ENCODE measurements around the gene ACTN4.
A peak's percentile ranks its signal among the peaks of the same experiment; 100 is the strongest.

The ACTN4 gene

DNA sequence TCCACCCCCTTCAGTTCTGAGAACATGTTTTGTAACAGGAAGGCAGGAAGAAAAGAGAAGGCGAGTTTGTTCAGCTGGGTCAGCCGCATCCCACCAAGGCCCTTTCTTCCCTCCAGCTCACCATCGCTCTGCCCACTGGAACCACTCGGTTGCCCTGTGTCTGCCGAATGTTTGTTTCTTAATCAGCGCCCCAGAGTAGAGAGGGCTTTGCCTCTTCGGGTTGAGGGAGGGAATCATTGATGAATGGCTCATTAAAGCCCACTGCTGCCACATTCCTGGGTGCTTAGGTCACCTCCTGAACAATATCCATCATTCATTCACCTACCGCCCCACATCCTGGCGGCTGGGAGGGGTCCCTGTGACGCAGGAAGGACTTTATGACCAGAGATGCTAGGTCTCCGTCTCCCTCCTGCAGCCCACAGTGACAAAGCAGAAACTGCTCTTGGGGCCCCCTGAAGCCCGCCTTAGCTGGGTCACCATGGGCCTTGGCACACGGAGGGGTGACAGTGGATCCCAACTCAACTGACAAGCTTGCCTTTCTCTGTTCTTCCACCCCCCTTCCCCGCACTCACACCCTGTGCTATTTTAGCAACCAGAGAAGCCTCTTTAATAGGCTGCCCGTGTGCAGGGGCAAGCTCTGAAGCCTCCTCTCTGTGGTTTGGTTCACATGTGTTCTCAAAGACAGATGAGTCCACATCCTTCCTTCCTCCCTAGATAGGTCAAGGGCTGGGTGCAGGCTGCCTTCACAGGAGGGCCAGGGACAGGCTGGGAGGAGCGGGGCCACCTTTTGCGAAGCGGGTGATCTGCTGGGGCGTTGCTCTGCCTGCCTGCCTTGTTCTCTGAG, 46.2 kb downstream of the ACTN4 start:
- DNase-seq, result peak in 7 of 51 donors; percentile 25 to 68 (median 52)

DNA sequence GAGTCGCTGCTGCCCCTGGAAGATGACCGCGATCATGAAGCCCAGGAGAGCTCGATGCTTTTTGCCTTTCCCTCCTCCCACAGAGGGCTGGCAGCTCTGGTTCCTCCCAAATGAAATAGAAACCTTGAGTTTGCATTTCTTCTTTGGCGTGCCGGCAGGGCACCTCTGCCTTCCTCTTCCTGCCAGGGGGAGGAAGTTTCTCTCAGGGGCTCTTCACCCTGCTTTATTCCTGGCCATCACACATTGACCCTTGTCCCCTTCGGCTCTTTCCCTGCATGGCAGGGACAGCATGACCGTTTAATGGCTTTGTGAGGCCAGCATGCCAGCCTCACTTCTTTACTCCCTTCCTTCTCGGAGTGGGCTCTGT, 47.9 kb downstream of the ACTN4 start:
- no peak for DNase-seq

DNA sequence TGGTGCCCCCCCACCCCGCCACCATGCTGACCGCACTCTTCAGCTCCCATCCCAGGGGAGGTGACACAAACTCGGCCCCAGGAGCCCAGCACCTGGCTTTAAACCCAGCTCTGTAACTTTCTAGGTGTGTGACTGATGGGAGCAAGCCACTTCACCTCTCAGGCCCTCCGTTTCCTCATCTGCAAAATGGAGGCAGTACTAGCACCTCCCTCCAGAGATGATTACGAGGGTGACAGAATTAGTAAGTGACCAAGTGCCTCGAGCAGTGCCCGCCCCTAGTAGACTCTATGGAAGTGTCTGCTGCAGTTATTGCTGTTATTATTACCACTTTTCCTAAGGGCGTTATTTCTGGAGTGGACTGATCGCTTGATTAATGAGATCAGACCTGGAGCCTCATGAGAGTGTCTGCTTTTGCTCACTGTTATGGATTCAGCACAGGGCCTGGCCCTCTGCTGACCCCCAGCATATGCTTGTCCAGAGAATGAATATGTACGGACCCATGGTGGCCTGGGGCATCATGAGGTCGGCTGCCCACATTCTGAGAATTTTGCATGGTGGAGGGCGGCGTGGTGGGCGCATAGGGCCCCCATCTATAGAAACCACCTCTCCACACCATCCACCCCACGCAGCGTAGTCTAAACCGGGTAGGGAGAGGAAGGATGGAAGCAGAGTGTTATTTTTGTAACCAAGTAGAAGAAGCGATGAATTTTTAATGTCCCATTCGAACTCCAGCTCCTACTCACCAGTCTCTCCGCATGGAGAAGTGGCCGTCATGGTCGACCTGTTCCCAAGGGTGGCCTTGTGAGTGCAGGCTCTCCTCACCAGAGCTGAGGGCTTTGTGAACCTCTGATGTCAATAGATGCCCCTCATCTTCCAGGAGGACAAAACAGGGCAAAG, 48.6 kb downstream of the ACTN4 start:
- DNase-seq, result no peak

DNA sequence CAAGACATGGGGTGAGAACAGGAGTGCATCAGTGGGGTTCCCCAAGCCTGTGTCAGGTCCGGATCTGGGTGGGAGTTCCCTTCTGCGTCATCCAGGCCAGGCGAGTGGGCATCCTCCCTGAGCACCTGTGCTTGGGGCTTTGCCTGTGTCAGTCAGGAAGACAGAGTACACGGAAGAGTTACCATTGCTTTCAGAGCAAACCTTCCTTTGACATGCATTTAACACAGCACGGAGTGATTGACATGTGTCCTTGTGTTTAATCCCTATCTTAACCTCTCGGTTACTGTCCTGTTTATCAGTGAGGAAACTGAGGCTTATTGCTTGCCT, 49.2 kb downstream of the ACTN4 start:
- DNase-seq, result no peak

DNA sequence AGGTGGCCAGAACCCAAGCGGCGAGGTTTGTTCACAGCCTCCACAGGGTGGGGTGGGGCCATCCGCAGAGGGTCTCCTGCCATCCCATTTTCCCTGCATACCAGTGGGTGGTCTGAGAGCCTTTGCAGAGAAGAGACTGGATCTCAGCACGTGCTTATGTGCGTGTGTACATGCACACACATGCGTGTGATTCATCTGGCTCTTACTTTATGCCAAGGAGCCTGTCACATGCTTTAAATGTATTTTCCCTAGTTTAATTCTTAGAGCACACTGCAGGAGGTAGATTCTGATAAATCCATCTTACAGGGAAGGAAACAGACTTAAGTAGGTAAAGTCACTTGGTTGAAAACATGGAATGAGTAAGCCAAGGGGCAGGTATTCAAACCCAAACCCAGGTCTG, 49.7 kb downstream of the ACTN4 start:
- no peak for DNase-seq

DNA sequence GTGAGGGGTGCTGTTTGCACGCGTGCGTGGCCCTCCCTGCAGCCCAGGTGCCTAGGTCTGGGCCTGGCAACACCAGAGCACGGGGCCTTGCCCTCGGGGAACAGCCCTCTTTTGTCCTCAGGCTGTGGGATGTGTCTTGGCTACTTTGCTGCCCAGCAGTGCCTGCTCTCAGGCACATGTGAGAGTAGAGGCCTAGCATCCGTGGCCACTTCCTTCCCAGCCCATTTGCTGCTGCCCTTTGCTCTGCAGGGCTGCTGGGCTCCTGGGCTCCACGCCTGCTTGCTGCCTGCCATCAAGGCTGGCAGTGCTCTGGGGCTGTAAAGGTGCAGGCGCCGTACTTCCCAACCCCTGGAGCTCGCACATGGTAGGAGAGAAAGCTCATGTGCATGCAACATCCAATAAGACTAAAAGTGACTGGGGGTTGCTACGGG, 50.2 kb downstream of the ACTN4 start:
- DNase-seq, result peak in 3 of 51 donors; percentile 33 to 37 (median 36)

DNA sequence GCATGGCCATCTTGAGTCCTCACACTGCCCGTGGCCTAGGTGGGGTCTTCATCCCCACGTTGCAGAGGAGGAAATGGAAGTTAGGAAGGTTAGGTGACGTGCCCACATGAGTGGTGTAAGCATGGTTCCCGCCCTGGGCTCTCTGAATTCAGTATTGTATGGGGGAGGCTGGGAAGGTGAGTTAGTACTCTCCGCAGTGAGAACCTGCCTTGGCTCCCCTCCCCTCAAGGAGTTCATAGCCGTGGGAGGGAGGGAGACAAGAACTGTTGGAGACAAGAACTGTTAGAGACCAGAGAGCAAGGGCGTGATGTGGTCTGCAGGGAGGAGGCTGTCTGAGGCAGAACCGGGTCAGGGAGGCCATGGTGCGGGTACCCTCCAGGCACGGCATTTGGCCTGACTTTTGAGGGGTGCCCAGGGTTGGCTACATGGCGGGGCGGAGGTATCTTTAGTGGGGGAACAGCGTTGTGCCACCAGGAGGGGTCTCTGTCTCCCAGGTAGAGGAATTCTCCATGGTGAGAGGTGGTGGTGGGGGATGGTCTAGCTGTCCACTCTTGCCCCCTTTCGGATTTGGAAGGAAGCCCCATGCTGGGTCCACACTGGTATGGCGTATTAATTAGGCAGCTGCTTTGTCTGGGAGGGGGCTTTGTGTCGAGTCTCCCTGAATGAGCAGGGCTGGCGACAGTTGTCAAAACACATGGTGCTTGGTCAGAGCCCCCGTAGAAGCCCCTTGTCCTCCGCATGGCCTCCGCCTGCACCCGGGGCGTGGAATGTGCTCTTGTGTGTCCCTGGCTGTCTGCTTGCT, 51.0 kb downstream of the ACTN4 start:
- no peak for DNase-seq

DNA sequence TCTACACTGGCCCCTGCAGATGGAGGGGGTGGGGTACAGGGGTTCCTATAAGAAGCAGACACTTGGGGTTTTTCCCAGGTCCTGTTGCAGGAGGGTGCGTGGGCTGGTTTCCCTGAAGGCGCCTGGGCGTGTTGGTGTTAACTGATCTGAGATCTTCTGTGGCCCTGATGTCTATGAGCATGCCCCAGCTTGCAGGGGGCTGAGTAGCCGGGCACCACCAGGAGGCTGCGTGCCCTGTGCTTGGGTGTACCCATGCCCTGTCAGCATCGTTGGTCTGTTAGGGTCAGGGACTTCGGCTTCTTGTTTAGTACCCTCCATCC, 51.5 kb downstream of the ACTN4 start:
- no peak for DNase-seq

DNA sequence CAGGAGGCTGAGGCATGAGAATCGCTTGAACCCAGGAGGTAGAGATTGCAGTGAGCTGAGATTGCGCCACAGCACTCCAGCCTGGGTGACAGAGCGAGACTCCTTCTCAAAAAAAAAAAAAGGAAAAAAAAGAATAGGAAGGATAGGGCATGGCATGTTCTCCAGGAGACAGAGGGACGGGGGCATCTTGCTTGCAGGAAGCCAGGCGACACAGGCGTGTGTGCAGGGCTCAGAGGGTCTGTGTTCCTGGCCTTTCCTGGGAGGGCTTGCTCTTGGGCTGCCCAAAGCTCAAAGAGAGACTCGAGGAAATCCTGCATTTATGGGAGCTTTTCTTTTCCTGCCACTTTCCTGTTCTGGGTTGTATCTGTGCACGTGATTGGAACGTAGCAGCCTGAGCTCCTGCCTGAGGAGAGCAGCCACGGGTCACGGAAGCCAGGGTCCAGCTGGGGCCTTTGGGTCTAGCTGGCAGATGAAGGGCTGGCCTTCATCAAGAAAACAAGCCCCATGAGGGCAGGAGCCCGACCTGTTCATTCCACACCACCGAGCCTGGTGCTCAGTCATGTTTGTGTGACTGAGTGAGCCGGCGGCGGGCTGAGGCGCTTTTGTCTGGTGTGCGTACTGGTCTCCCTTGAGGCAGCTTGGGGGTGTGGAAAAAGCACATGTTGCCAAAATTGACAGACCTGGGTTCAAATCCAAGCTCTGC, 52.3 kb downstream of the ACTN4 start:
- no peak for DNase-seq

DNA sequence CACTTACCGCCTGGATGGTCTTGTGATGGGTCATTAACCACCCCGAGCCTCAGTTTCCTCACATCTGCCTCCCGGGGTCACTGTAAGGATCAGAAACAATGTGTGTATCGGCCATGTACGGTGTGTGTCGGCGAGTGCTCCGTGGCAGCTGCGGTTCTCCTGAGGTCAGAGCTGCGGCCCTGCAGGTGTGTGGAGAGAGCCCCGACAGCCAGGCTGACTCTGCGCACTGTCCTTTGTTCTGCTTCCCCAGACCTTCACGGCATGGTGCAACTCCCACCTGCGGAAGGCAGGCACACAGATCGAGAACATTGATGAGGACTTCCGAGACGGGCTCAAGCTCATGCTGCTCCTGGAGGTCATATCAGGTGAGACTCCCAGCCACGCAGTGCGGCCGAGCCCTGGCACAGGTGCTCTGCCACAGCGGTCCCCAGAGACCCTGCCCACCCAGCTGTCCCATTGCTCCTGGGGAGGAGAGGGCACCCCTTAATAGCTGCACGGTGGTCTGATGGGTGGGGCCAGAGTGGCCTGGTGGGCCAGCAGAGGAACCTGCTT, 53.0 kb downstream of the ACTN4 start:
- DNase-seq, result no peak

DNA sequence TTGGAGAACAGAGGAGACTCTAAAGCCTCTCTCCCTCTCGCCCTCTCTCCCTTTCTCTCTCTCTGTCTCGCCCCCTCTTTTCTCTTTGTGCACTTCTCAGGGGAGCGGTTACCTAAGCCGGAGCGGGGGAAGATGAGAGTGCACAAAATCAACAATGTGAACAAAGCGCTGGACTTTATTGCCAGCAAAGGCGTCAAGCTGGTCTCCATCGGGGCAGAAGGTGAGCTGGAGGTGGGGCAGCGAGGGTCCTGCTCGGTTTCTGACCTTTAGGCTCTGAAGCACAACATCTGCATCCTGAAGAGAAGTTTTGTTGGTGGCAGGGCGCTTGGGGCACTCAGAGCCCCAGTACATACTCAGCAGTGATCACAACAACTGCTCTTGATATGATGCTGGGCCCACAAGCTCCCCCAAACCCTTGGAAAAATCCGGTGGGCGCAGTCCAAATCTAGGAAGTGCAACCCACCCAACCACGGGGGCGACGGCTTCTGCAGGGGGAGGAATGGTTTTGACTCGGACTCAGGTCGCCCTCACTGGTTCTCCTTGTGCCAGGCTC, 53.5 kb downstream of the ACTN4 start:
- DNase-seq, result peak in 1 of 51 donors; percentile 7

DNA sequence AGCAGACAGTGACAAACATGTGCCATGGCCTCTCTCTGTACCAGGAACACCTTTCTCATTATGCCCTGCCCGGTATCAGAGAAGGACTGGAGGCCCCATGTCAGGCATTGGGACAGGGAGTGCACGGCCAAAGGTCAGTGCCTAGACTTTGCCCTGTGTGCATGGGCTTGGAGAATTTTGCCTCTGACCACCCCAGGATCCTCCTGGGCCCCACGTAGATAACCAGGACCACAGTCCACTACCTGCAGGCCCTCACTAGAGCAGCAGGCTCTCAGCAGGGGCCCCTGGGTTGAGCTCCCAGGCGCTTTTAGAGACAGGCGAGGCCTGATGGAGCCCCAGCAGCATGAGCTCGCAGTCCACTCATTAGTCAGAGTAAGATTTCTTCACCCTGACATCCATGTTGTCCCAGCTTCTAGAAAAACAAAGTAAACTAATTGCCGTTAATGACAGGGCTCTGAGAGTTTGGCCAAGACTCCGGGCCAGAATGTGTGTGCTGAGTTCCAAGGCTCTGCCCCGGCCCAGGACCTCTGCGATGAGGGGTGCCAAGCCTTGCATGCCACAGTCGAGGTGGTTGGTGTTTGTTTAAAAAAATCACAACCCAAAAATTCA, 54.1 kb downstream of the ACTN4 start:
- DNase-seq, result peak in 2 of 51 donors; percentile 13 to 18

DNA sequence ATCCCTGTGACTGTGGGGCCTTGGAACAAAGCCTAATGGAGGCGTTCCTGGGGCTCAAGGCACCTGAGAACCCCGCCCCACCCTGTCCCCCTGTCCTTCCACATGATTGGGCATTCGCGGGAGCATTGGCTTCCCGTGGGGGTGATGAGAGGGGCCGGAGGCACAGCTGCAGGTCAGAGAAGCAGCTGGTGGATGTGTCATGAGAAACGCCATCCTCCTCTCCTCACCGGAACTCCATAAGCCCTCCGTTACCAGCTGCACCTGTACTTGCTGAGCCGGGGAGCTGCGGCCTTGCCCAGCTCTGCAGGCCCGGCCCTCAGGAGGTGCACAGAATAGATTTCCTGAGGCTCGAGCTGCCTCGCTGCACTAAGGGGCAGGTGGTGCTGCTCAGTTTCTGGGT, 54.8 kb downstream of the ACTN4 start:
- DNase-seq, result no peak

DNA sequence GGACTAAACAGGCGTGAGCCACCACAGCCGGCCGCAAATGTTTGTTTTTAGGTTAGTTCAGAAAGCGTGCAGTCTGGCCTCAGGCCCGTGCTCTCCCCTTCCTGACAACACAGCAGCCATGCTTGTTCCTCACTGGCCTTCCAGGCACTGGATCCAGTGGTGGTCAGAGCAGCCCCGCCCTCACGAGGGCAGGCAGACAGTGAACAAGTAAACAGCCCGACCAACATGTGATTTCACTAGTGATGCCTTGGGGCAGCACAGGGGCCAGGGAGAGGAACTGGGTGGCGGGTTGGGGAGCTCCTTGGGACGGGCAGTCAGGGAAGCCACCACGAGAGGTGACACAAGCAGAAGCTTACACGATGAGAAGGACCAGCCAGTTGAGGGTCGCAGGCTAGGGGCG, 56.1 kb downstream of the ACTN4 start:
- no peak for DNase-seq

DNA sequence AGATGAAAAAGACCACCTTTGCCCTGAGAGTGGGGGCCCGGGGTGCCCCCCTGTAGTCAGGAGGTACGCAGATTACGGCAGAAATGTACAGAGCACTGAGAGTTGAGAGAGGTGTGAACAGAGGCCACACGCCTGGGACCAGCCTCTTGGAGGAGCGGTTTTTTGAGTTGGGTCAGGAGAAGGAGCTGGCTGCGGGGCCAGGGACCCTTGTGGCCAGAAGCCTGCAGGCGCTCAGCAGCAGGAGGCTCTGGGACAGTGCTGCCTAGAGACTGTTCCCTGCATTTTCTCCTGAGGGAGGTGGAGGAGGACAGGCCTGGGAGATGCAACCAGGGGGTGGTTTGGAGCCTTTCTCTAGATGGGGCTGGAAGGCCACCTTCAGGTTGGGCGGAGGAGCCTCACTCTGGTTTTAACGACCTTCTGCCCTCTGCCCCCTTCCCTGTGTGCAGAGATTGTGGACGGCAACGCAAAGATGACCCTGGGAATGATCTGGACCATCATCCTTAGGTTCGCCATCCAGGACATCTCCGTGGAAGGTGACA, 57.1 kb downstream of the ACTN4 start:
- DNase-seq, result no peak

DNA sequence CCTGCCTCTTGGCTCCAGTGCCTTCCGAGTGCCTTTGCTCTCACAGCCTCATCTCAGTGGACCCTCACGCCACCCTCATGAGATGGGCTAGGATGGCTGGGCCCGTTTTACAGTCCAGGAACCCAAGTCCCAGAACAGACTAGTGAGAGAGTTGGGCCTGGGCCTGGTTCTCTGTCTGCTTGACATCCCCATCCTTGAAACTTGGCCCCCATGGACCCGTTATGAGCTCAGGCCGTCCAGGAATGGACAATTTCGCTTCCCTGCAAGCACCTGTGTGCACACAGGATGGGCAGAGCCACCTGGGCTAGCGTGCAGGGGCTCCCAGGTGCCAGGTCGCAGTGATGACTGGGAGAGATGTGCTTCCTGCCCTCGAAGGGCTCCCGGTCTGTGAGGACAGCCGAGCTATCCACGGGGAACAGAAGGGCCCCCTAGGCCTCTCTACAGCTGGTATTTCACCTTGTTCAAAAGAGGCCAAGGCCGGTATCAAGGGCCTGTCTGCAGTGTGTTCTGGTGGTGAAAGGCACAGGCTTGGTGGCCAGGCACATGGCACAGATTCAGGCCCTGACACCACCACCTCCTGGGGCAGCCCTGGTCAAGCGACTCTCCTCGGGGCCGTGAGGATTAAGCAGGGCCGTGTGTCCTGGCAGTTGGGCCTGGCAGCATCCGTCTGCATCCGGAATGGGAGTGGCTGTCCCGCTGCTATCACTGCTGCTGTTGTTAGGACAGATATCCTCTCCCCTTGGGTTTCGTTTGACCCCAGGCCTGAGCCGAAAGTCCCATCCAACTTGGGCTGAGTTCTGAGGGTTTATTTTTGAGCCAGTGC, 58.0 kb downstream of the ACTN4 start:
- no peak for DNase-seq

DNA sequence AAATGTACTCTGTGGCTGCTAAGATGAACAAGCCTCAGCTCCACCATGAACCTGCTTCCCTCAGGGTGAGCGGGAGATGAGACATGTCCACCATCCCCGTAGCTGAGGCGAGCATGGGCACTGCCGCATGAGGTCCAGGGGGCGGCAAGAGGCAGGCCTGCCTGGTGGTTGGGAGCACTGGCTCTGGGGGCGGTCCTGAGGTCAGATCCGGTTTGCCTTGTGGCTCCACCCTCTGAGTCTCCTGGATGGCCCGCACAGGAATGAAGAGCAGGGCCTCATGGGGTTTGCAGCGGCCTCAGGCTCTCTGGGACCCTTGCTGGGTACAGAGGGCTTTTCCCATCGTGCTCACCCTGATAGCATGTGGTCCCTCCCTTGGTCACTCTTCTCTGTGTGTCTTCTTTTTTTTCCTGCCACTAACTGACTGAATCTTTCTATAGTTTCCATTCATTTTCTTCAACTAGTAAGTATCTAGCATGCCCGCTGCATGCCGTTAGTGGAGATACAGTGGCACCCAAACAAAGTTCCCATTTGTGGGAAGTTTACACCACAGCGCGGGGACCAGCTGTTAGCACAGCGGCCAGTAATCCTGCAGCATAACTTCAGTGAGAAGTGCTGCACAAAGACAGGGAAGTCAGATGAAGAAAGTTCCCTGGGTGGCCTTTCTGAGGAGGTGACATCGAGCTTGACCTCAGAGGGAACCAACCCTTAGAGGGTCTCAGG, 59.5 kb downstream of the ACTN4 start:
- DNase-seq, result no peak

DNA sequence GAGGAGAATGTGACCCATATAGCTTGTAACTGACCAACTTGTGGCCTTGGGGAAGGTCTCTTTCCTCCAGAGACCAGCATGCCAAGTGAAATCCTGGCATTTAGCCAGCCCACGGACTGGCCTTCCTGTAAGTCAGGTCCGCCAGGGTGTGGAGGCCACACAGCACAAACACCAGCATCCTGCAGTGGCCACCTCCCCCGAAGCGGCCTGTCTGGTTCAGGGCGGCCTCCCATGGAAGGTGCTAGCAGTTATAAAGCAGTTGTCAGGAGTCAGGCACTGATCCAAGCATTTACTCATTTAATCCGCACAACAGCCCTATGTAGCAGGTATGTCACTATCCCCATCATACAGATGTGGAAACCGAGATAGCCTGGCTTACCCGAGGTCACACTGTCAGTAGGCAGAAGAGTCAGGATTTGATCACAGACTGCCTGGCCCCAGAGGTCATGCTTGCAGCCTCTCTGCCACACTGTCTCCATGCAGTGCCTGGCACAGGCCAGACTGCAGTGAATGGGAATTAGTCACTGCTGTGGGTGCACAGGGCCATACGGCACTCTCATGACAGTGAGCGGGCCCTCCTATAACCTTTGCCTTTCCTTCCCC, 60.2 kb downstream of the ACTN4 start:
- peak in 6 of 51 donors; percentile 14 to 28 (median 20) for DNase-seq
